ENCODE data around the gene CYS1.

The CYS1 gene

GRCh38 chr2:10019174-10019573, 61.0 kb downstream of the CYS1 start:
- H3K4me2 ChIP-seq (ENCODE audit: insufficient read depth, low read length), result no peak overlapping the region
- no peak for ATAC-seq (ENCODE audit: insufficient read depth, low read depth)
- no peaks in the 10 kb centered on the region for H3K79me2 ChIP-seq (ENCODE audit: insufficient read depth, low read length)
- H3K4me3 ChIP-seq (ENCODE audit: low read depth in 1 of 2, low read length in 2 of 2), result no peak overlapping the region
- no peaks in the 10 kb centered on the region for H3K27me3 ChIP-seq (ENCODE audit: insufficient read depth, low read length, poor library complexity)
- TF ChIP-seq CTCF (IDR thresholded peaks at IDR 0.05; ENCODE audit: borderline replicate concordance, extremely low read depth, low read length, poor library complexity, severe bottlenecking), result no peak
- TF ChIP-seq EZH2 (IDR thresholded peaks at IDR 0.05; ENCODE audit: borderline replicate concordance, low read depth, low read length, severe bottlenecking), result no peak
- DNase-seq, result no peak
- H4K20me1 ChIP-seq (ENCODE audit: insufficient read depth, low read length), result peaks cover 4% of the 10 kb centered on the region; the same call in 1 of the 2 replicates
- no peaks in the 10 kb centered on the region for H3K4me1 ChIP-seq (ENCODE audit: insufficient read depth, low read length)
- H3K27ac ChIP-seq (ENCODE audit: low read length), result no peak overlapping the region
- no peak overlapping the region for H2AFZ ChIP-seq (ENCODE audit: low read depth, low read length)
- no peak overlapping the region for H3K9ac ChIP-seq (ENCODE audit: low read depth, low read length)
- no peaks in the 10 kb centered on the region for H3K36me3 ChIP-seq (ENCODE audit: insufficient read depth, low read length)
- H3K9me3 ChIP-seq (ENCODE audit: insufficient read depth, low read length, severe bottlenecking), result no peaks in the 10 kb centered on the region

GRCh38 chr2:10017313-10017941, 62.8 kb downstream of the CYS1 start:
- Histone ChIP-seq H3K36me3 (ENCODE audit: insufficient read depth, low read length) (no peaks in the 10 kb centered on the region), H4K20me1 (ENCODE audit: insufficient read depth, low read length) (no peaks in the 10 kb centered on the region; the same call in 1 of the 2 replicates), H3K4me2 (ENCODE audit: insufficient read depth, low read length) (no peak overlapping the region), H3K27me3 (ENCODE audit: insufficient read depth, low read length, poor library complexity) (no peaks in the 10 kb centered on the region), H3K27ac (ENCODE audit: low read length) (no peak overlapping the region), H2AFZ (ENCODE audit: low read depth, low read length) (no peak overlapping the region), H3K4me1 (ENCODE audit: insufficient read depth, low read length) (no peaks in the 10 kb centered on the region), H3K9me3 (ENCODE audit: insufficient read depth, low read length, severe bottlenecking) (peaks cover 5% of the 10 kb centered on the region), H3K4me3 (ENCODE audit: low read depth in 1 of 2, low read length in 2 of 2) (no peak overlapping the region), H3K9ac (ENCODE audit: low read depth, low read length) (no peak overlapping the region), H3K79me2 (ENCODE audit: insufficient read depth, low read length) (no peaks in the 10 kb centered on the region)
- no peak for DNase-seq
- TF ChIP-seq EZH2 (IDR thresholded peaks at IDR 0.05; ENCODE audit: borderline replicate concordance, low read depth, low read length, severe bottlenecking) (no peak), CTCF (IDR thresholded peaks at IDR 0.05; ENCODE audit: borderline replicate concordance, extremely low read depth, low read length, poor library complexity, severe bottlenecking) (no peak)
- ATAC-seq (ENCODE audit: insufficient read depth, low read depth), result no peak

GRCh38 chr2:10016802-10017258, 63.4 kb downstream of the CYS1 start:
- Histone ChIP-seq H3K36me3 (ENCODE audit: insufficient read depth, low read length) (no peaks in the 10 kb centered on the region), H3K27ac (ENCODE audit: low read length) (no peak overlapping the region), H3K9ac (ENCODE audit: low read depth, low read length) (no peak overlapping the region), H3K9me3 (ENCODE audit: insufficient read depth, low read length, severe bottlenecking) (peaks cover 5% of the 10 kb centered on the region), H4K20me1 (ENCODE audit: insufficient read depth, low read length) (no peaks in the 10 kb centered on the region; the same call in 1 of the 2 replicates), H3K4me1 (ENCODE audit: insufficient read depth, low read length) (no peaks in the 10 kb centered on the region), H3K4me2 (ENCODE audit: insufficient read depth, low read length) (no peak overlapping the region), H2AFZ (ENCODE audit: low read depth, low read length) (no peak overlapping the region), H3K79me2 (ENCODE audit: insufficient read depth, low read length) (no peaks in the 10 kb centered on the region), H3K27me3 (ENCODE audit: insufficient read depth, low read length, poor library complexity) (no peaks in the 10 kb centered on the region), H3K4me3 (ENCODE audit: low read depth in 1 of 2, low read length in 2 of 2) (no peak overlapping the region)
- DNase-seq (no peak), ATAC-seq (ENCODE audit: insufficient read depth, low read depth) (no peak)
- no peak for TF ChIP-seq CTCF (IDR thresholded peaks at IDR 0.05; ENCODE audit: borderline replicate concordance, extremely low read depth, low read length, poor library complexity, severe bottlenecking)
- TF ChIP-seq EZH2 (IDR thresholded peaks at IDR 0.05; ENCODE audit: borderline replicate concordance, low read depth, low read length, severe bottlenecking), result no peak

All from DND-41 (cell line).